HG03135 (cell line): Measurements from ENCODE around the gene MYMK.

Experiments used
- ATAC-seq: cut with Tn5 transposase; IDR thresholded peaks from one replicate; pipeline ENCODE4 v1.9.1; 2021; ENCODE audit warnings: mild to moderate bottlenecking, moderate library complexity; ENCODE audit not compliant: unreplicated experiment

The MYMK gene

GRCh38 chr9:133471551-133472276 lies 53.0 kb downstream of the MYMK start:
- ATAC-seq, result no peak

DNA sequence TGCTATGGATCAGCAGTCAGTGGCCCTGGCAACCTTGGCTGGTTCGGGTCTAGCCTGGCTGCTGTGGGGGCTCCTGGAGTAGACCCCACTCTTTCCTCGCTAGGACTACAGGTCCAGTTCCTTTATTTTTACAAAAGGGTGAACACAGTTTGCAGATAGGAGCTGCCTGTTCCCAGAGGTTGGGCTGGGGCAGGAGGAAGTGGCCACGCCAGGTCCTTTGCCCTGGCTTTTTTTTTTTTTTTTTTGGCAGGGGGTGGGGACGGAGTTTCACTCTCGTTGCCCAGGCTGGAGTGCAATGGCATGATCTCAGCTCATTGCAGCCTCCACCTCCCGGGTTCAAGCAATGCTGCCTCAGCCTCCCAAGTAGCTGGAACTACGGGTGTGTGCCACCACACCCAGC lies 53.8 kb downstream of the MYMK start:
- ATAC-seq, result no peak

DNA sequence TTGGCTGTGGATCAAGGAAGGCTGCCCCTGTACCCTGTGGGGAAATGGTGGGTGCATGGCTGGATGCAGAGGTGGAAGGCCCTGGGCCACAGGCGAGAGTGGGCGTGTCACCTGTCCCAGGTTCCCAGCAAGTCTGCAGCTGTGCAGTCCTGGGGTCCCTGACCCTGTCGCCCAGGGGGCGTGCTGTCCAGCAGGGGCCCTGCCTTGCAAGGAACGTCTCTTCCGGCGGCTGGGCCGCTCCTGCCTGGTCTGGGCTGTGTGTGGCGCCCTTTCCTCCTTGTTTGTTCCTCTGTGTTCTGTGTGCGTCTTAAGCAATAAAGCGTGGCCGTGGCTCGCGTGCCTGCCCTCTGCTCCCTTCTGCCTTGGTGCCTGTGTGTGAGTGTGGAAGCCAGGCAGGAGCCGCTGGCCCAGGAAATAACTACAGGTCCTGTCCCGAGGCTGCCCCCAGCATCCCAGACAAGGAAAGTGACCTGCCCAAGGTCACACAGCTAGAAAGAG lies 54.3 kb downstream of the MYMK start:
- ATAC-seq, result no peak

GRCh38 chr9:133468777-133469421 lies 55.9 kb downstream of the MYMK start:
- ATAC-seq, result no peak

DNA sequence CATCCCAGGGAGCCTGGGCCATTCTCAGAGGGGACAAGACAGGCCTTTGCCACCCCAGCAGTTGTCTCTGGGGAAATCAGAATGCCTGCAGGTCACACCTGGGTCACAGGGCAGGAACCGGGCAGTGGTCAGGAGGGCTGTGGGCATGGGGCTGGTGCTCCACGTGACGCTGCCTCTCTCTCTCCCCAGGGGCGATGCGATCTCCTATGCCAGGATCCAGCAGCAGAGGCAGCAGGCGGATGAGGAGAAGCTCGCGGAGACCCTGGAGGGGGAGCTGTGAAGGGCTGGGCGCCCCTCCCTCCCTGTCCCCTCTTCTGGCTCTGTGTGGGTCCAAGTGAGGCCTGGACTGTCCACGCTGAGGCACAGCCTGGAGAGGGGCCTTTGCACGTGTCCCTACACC lies 56.4 kb downstream of the MYMK start:
- no peak for ATAC-seq

DNA sequence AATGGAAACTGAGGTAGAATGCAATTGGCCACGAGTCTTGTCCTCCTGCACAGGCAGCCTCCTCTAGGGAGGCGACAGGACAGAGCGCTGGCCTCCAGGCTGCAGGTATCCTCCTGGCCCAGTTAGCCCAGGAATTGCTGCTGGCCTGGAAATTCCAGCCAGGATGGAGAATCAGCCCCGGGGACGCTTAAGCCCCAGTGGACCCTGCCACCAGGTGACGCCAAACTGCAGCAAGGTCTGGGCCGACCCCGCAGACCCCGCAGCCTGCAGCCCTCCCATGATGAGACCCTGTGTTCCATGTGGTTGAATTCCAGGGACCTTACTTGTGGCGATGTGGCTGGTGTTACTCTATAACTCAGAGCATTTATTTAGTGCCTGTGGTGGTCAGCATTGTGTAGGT lies 57.7 kb downstream of the MYMK start:
- ATAC-seq, result no peak

- no peak for ATAC-seq
Measured at GRCh38 chr9:133465984-133466383, 58.8 kb downstream of the MYMK start.

GRCh38 chr9:133464638-133465037 lies 60.1 kb downstream of the MYMK start:
- ATAC-seq, result no peak
